Activated CD4-positive, alpha-beta T cell treated with anti-CD3 and anti-CD28 coated beads for 36 hours (primary cell): ENCODE data around the gene TBC1D1. TPM values are rescaled to one million over a fixed set of nuclear protein-coding genes. Genes with fewer than 3 reads are reported as not detected.

Experiments used
- ATAC-seq: fragments of 200-7000 bp; cut with Tn5 transposase; one replicate; pipeline ENCODE4 v1.10.0; 2021; ENCODE audit warnings: mild to moderate bottlenecking, moderate library complexity
- CTCF ChIA-PET: fragments of 350-600 bp; sonication (Branson Sonifier 250); formaldehyde crosslinking; loops from one replicate; lab custom pipeline; 2021; ENCODE audit warnings: antibody characterized with exemption; lab: Charles Lee
- POLR2A ChIA-PET: fragments of 350-600 bp; sonication (Branson Sonifier 250); formaldehyde crosslinking; loops from one replicate; lab custom pipeline; 2021; ENCODE audit warnings: antibody characterized with exemption, inconsistent platforms; lab: Charles Lee
- DNase-seq: peaks from one replicate; pipeline ENCODE4 v3.0.0-alpha.2; 2020
- H3K27ac Mint-ChIP-seq: one replicate; pipeline ENCODE4 v1.8.0; 2021; ENCODE audit warnings: mixed read lengths
- H3K27me3 Mint-ChIP-seq: one replicate; pipeline ENCODE4 v1.8.0; 2021; ENCODE audit warnings: mixed read lengths
- H3K36me3 Mint-ChIP-seq: one replicate; pipeline ENCODE4 v1.8.0; 2021; ENCODE audit warnings: low read depth, mixed read lengths
- H3K4me1 Mint-ChIP-seq: one replicate; pipeline ENCODE4 v1.8.0; 2021; ENCODE audit warnings: mixed read lengths
- H3K4me3 Mint-ChIP-seq: one replicate; pipeline ENCODE4 v1.8.0; 2021; ENCODE audit warnings: mild to moderate bottlenecking, moderate library complexity, mixed read lengths
- H3K9me3 Mint-ChIP-seq: one replicate; pipeline ENCODE4 v1.8.0; 2021; ENCODE audit warnings: low read depth, mixed read lengths
- intact Hi-C, 2 experiments: fragments of 100-400 bp; cut with DNase I in 1 of 2; cut with micrococcal nuclease in 1 of 2; formaldehyde crosslinking; loops; one replicate each; pipeline versions ENCODE4 v1.14.2 to v1.15.1; 2022 to 2024; cut with DNase I, micrococcal nuclease
- total RNA-seq, 2 experiments: library from RNA; stranded (reverse); gene quantifications; one replicate each; pipeline ENCODE4 v1.2.3, GENCODE V29; 2021

Gene TBC1D1
- total RNA-seq, 2 experiments from 2014 or later: 60.8 to 71.8 TPM

DNA sequence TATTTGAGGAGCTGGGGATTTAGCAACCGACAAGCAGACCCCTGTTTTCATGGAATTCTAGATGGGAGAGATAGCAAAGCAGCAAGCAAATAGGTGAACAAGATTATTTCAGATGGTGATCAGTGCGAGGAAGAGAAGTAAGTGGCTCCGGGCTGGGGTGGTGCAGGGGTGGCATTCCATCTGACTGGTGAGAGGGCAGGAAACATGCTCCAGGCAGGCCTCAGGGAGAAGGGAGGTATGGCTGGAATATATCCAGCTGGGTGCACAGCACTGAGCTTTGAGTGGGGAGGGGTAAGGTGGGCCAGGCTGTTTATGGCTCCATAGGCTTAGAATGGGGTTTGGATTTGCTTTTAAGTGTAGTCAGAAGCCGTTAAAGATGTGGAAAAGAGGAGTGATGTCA, 90.5 kb downstream of the TBC1D1 start:
- DNase-seq (no peak), ATAC-seq (no peak)
- peaks cover 39% of the 10 kb centered on the region for H3K4me1 Mint-ChIP-seq
- intact Hi-C loops: no loop called here
- H3K9me3 Mint-ChIP-seq: no peaks in the 10 kb centered on the region
- H3K27me3 Mint-ChIP-seq: no peaks in the 10 kb centered on the region
- ChIA-PET CTCF (no interaction called here), POLR2A (no interaction called here)
- no peak overlapping the region for H3K4me3 Mint-ChIP-seq
- H3K36me3 Mint-ChIP-seq: no peaks in the 10 kb centered on the region
- H3K27ac Mint-ChIP-seq: no peak overlapping the region

DNA sequence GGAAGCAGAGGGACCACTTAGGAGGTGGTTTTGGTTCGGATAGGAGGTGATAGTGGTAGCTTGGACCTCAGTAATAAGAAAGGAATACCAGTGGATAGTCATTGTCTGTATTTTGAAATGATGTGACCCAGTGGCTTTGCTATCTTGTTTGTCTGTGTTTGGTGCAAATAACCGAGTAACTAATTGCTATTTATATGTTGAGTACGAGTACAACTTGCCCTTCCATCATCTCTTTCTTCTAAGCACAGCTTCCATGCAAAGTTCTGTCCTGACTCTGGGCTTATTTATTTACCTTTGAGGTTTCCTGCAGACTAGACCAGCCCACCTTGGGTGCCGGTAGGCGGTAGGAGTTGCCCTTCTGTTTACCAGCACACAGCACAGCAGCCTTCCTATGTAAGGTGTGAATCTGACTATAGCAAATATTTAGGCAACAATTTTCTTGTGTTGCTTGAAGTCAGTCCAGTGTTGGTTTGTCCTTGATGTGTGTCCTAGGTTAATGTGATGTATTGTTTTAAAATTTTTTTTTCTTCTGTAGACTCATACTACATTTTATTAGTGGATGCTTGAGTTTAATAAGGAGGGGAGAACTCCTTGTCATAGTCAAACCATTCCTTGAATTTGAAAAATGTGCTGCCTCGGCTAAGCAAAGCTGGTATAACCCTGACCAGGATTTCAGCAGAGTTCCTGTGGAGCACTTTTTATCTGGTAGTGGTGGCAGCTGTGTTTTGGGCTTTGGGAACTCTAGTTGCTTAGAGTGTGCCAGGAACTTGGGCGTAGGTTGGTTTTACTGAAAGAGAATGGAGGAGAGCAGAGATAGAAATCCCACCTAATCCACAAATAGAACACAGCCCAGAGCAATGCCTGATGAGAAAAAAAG, 91.2 kb downstream of the TBC1D1 start:
- Mint-ChIP-seq H3K4me1 (peaks cover 37% of the 10 kb centered on the region), H3K9me3 (no peaks in the 10 kb centered on the region), H3K4me3 (no peak overlapping the region), H3K27me3 (no peaks in the 10 kb centered on the region), H3K27ac (no peak overlapping the region), H3K36me3 (no peaks in the 10 kb centered on the region)
- DNase-seq (no peak), ATAC-seq (no peak)
- ChIA-PET POLR2A (no interaction called here), CTCF (no interaction called here)
- intact Hi-C loops: no loop called here

DNA sequence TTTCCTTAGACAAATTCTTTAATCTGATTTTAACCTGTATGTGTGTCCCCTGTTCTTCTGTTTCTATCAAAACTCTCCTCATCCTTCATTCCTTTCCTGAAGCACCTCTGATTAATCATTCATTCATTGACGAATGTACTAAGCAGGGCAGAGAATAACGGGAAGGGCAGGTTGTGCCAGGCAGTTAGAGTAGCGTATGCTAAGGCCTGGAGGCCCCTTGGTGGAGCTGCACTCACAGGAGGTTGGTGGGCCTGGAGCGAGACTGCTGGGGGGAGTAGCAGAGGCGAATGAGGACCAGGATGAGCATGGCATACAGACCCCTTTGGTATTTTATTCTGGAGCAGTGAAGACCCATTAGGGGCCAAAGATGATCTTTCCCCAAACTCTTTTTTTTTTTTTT, 91.9 kb downstream of the TBC1D1 start:
- H3K4me1 Mint-ChIP-seq: peaks cover 37% of the 10 kb centered on the region
- no peaks in the 10 kb centered on the region for H3K36me3 Mint-ChIP-seq
- H3K4me3 Mint-ChIP-seq: no peak overlapping the region
- ATAC-seq (no peak), DNase-seq (no peak)
- H3K9me3 Mint-ChIP-seq: no peaks in the 10 kb centered on the region
- H3K27me3 Mint-ChIP-seq: no peaks in the 10 kb centered on the region
- intact Hi-C loops: no loop called here
- ChIA-PET POLR2A (no interaction called here), CTCF (no interaction called here)
- no peak overlapping the region for H3K27ac Mint-ChIP-seq

DNA sequence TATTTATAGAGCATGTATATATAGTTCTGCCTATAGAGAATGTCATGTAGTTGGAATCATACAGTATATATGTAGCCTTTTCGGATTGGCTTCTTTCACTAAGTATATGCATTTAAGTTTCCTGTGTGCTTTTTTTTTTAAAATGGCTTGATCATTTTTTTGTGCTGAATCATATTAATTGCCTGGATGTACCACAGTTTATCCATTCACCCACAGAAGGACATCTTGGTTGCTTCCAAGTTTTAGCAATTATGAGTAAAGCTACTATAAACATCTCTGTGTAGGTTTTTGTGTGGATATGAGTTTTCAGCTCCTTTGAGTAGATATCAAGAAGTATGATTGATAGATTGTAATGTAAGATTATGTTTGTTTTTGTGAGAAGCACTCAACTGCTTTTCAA, 93.1 kb downstream of the TBC1D1 start:
- H3K36me3 Mint-ChIP-seq: no peaks in the 10 kb centered on the region
- H3K27ac Mint-ChIP-seq: no peak overlapping the region
- ATAC-seq: no peak
- H3K4me3 Mint-ChIP-seq: no peak overlapping the region
- H3K4me1 Mint-ChIP-seq: peaks cover 27% of the 10 kb centered on the region
- intact Hi-C loops: no loop called here
- ChIA-PET POLR2A (no interaction called here), CTCF (no interaction called here)
- H3K9me3 Mint-ChIP-seq: no peaks in the 10 kb centered on the region
- H3K27me3 Mint-ChIP-seq: no peaks in the 10 kb centered on the region
- no peak for DNase-seq

DNA sequence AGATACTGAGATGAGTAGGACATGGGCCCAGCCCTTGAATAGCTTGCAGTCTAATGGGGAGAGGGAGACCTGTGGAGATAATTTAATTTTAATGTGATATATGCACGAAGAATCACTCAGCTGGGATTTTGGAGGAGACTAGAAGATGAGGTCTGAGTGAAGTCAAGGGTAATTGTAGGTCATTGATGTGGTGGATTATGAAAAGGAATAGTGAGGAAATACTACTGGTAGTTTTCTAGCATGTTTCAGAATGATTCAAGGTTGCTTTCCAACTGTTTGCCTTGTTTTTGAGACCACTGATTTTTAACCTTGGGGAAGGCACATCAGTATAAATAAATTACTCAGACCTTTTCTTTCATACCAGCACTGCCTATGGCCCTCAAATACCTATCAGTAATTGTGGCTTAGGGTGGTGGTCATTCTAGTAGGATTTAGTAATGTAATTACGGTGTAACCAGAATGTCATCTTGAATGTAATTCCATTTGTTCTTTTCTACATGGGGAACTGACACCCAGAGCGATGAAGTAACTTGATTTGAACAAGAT, 94.9 kb downstream of the TBC1D1 start:
- H3K4me3 Mint-ChIP-seq: no peak overlapping the region
- ATAC-seq (no peak), DNase-seq (no peak)
- peaks cover 17% of the 10 kb centered on the region for H3K4me1 Mint-ChIP-seq
- CTCF ChIA-PET: no interaction called here
- H3K27me3 Mint-ChIP-seq: no peaks in the 10 kb centered on the region
- no peak overlapping the region for H3K27ac Mint-ChIP-seq
- POLR2A ChIA-PET: interaction anchor here (0.6 kb wide), 1 partner anchor 33 kb away, joined by 4 read pairs; no protein-coding TSS in a partner anchor
- no peaks in the 10 kb centered on the region for H3K36me3 Mint-ChIP-seq
- intact Hi-C loops: no loop called here
- no peaks in the 10 kb centered on the region for H3K9me3 Mint-ChIP-seq

DNA sequence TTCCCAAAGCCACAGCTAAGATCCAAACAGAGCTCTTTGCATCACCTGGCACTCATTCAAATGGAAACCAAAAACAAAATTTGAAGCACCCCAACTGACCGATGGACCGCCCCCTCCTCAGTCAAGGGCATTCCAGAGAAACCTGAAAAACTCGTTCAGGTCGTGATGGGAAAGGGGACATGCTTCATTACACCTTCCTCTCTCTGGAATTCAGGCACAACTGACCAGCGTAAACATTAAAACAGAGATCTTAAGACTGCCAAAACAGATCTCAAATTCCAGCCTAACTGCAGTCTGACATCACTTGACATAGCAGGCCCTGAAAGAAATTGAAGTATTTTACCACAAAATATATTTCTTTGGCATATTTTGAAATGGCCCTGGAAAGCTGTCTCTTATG, 97.8 kb downstream of the TBC1D1 start:
- ChIA-PET POLR2A (no interaction called here), CTCF (interaction anchor here (1.4 kb wide), 1 partner anchor 10 kb away, joined by 4 read pairs; no protein-coding TSS in a partner anchor)
- Mint-ChIP-seq H3K27ac (no peak overlapping the region), H3K4me1 (peaks cover 6% of the 10 kb centered on the region), H3K4me3 (no peak overlapping the region), H3K9me3 (no peaks in the 10 kb centered on the region), H3K36me3 (peaks cover 4% of the 10 kb centered on the region), H3K27me3 (no peaks in the 10 kb centered on the region)
- ATAC-seq (no peak), DNase-seq (no peak)
- intact Hi-C loops: no loop called here

DNA sequence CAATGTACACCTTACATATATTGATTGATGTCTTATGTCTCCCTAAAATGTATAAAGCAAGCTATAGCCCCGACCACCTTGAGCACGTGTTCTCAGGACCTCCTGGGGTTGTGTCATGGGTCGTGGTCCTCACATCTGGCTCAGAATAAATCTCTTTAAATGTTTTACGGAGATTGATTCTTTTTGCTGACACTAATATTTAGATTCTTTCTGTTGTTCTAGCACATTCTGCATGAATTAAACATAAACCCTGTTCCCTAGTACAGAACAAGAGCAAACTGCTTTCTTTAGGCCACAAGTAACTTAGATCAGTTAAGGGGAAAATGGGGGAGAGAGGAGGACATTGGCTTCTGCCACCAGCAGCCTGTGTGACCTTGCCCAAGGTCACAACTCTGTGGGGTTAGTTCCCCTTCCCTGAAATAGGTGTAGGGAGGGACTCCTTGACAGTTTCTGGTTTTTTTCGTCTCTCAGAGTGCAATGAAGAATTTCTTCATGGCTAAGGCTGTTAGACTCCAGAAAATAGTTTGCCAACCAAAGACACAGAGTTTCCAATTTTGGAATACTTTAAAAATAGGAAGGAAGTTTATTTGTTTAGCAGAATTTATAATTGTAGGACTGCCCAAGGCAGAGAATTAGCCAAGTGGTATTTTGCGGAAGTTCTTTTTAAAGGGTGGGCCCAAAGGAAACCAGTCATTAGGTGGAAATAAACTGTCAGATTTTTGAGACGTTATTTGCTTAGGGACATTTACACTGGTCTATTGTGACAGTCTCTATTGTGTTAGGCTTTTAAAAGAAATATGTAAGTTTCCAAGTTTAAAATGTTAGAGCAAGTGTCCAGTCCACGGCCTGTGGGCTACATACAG, 98.7 kb downstream of the TBC1D1 start:
- DNase-seq: no peak
- Mint-ChIP-seq H3K36me3 (peaks cover 6% of the 10 kb centered on the region), H3K27ac (no peak overlapping the region), H3K27me3 (no peaks in the 10 kb centered on the region), H3K4me1 (peaks cover 10% of the 10 kb centered on the region), H3K4me3 (no peak overlapping the region), H3K9me3 (no peaks in the 10 kb centered on the region)
- CTCF ChIA-PET: no interaction called here
- intact Hi-C loops: no loop called here
- POLR2A ChIA-PET: interaction anchor here (0.6 kb wide), 1 partner anchor 98 kb away, joined by 3 read pairs; no protein-coding TSS in a partner anchor
- no peak for ATAC-seq

DNA sequence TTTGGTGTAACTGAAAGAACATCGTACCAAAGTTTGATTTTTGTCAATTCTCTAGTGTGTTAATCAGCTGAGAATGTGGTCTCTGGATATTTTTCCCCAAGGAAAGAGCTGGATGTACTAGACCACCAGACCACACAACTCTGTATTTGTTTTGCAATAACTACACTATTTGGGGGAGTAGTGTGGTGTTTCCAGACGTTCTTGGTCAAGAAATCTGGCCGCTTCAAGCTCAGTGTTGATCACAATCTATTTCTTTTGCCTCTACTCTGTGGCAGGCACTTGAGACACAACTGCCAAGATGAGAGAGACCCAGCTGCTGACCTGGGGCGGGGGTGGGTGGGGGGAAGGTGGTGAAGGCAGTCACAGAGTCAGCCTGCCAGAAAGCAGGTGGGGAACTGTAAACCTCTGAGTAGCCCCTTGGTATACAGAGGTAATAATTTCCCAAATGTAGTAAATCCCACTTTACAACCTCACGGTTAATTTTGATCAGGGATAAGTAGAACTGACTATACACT, 99.9 kb downstream of the TBC1D1 start:
- Mint-ChIP-seq H3K36me3 (peaks cover 6% of the 10 kb centered on the region), H3K27me3 (no peaks in the 10 kb centered on the region), H3K9me3 (no peaks in the 10 kb centered on the region), H3K4me3 (no peak overlapping the region), H3K27ac (no peak overlapping the region), H3K4me1 (peaks cover 18% of the 10 kb centered on the region)
- ChIA-PET POLR2A (no interaction called here), CTCF (no interaction called here)
- DNase-seq (no peak), ATAC-seq (no peak)
- intact Hi-C loops: no loop called here

DNA sequence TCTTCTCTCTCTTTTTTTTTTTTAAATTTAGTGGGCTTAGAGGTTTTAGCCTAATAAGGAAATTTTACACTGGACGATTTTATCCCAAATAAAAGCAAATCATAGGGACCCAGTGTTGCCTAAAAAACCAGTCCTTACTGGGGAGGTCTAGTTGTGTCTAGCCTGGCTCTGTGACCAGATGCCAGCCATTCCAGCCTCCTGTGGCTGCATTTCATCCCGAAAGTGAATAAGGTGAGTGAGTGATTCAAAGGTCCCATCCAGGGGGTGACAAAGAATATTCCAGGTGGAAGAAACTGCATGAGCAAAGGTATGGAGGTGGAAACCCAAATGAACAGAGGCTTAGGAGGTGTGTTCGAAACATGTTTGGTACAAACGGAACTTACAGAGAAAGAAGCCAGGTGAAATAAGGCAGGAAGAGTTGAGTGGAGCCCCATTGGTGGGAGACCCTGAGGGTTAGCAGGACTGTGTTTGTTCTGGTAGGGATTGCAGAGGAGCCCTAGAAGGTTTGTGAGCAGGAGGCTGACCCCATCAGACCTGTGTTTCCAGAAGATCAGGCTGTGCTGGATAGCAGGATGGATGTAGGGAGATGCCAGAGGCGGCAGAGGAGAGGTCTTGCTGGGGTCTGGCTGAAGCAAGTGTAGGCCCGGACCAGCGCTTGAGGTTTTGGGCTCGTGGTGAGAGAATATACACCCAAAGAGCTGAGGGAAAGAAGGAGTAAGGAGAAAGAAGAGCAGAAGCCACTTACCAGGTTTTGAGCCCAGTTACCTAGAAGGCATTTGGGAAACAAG, 100.9 kb downstream of the TBC1D1 start:
- ChIA-PET POLR2A (interaction anchor here (0.7 kb wide), 1 partner anchor 468 kb away, joined by 4 read pairs; no protein-coding TSS in a partner anchor), CTCF (no interaction called here)
- no peak for ATAC-seq
- H3K36me3 Mint-ChIP-seq: peaks cover 6% of the 10 kb centered on the region
- no peaks in the 10 kb centered on the region for H3K9me3 Mint-ChIP-seq
- DNase-seq: no peak
- H3K4me3 Mint-ChIP-seq: no peak overlapping the region
- H3K27me3 Mint-ChIP-seq: no peaks in the 10 kb centered on the region
- peaks cover 16% of the 10 kb centered on the region for H3K4me1 Mint-ChIP-seq
- no peak overlapping the region for H3K27ac Mint-ChIP-seq
- intact Hi-C loops: no loop called here

DNA sequence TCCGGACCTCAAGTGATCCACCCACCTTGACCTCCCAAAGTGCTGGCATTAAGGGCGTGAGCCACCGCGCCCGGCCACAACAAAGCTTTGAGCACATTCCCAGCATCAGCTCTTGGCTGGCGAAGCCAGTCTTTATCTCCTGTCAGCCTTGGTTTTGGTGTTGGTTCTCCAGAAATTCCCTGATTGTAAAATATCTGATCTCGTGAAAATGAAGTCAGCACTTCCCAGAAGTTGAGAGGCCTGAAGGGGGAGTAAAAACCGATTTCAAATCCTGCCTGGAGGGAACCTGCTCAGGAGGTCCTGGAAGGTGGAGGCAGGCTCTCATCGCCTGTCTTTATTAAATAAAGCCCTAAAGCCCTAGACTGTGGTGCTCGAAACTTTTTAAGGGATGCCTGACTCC, 102.9 kb downstream of the TBC1D1 start:
- Mint-ChIP-seq H3K27ac (no peak overlapping the region), H3K36me3 (peaks cover 6% of the 10 kb centered on the region), H3K9me3 (no peaks in the 10 kb centered on the region), H3K4me1 (peaks cover 21% of the 10 kb centered on the region), H3K4me3 (no peak overlapping the region), H3K27me3 (no peaks in the 10 kb centered on the region)
- CTCF ChIA-PET: interaction anchor here (0.6 kb wide), 1 partner anchor 122 kb away, joined by 4 read pairs; no protein-coding TSS in a partner anchor
- DNase-seq (no peak), ATAC-seq (no peak)
- intact Hi-C loops: no loop called here
- POLR2A ChIA-PET: no interaction called here

DNA sequence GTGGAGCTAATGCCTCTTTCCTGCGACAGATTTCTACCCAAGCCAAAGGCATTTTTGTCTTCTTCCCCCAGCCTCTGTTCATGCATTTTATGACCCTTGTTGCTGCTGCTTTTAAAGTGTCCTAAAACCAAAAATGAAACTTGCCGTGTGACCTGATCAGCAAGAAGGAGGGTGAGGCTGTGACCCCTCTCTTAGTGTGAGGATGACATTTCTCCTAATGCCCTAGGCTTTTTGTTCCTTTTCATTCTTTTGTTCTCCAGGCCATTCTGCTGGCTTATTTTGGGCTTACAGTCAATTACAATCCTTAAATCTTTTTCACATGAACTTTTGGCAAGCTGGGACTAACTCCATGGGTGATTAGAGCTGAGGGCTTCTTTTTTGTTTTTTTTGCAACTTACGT, 103.7 kb downstream of the TBC1D1 start:
- H3K27ac Mint-ChIP-seq: no peak overlapping the region

More for the DNA sequence above, 103.7 kb downstream of the TBC1D1 start:
- ATAC-seq: no peak
- no peak for DNase-seq
- Mint-ChIP-seq H3K4me3 (no peak overlapping the region), H3K4me1 (peaks cover 27% of the 10 kb centered on the region), H3K36me3 (peaks cover 6% of the 10 kb centered on the region), H3K9me3 (no peaks in the 10 kb centered on the region), H3K27me3 (no peaks in the 10 kb centered on the region)
- ChIA-PET POLR2A (no interaction called here), CTCF (interaction anchor here (0.6 to 0.7 kb wide), 2 partner anchors 41 to 121 kb away, joined by 4 read pairs; no protein-coding TSS in a partner anchor)
- intact Hi-C loops: no loop called here
